Tibial artery (tissue), 4 donors: ENCODE data around the gene BASP1.
"Not testable (repeated sequence)": the region's sequence is repeated elsewhere in the genome, so short reads cannot be mapped to it uniquely, and the experiment has no call there.

Experiments
- DNase-seq, 2 donors: peaks; one replicate each; pipeline ENCODE4 v3.0.0-alpha.2; 2019
- H3K27ac ChIP-seq, 2 donors: fragments of 200-600 bp; sonication (generic) in 1 of 2; 1 replicate in 1 of 2; 2 replicates in 1 of 2; pipeline ENCODE4 v1.5.1; 2018 to 2019; ENCODE audit warnings: mild to moderate bottlenecking in 1 of 2
- H3K27me3 ChIP-seq, 2 donors: fragments of 200-600 bp; sonication (generic) in 1 of 2; one replicate each; pipeline versions ENCODE4 v1.5.1 to v1.6.0; 2016 to 2019
- H3K36me3 ChIP-seq, 3 donors: fragments of 200-600 bp; sonication (generic) in 2 of 3; one replicate each; pipeline ENCODE4 v1.5.1; 2016 to 2019; ENCODE audit warnings: mild to moderate bottlenecking in 2 of 3
- H3K4me1 ChIP-seq, 4 donors: fragments of 200-600 bp; sonication (generic) in 2 of 4; 1 replicate in 3 of 4; 2 replicates in 1 of 4; pipeline ENCODE4 v1.5.1; 2016 to 2019
- H3K4me3 ChIP-seq, 2 donors: fragments of 200-600 bp; sonication (generic) in 1 of 2; 1 replicate in 1 of 2; 2 replicates in 1 of 2; pipeline ENCODE4 v1.5.1; 2018 to 2019; ENCODE audit warnings: mild to moderate bottlenecking in 2 of 2
- H3K9me3 ChIP-seq, 3 donors: fragments of 200-600 bp; sonication (generic) in 1 of 3; one replicate each; pipeline ENCODE4 v1.5.1; 2016 to 2019
- CTCF ChIP-seq, 2 experiments: fragments of 200-600 bp in 1 of 2; fragments of 450-650 bp in 1 of 2; IDR thresholded peaks; one replicate each; pipeline ENCODE4 v1.5.1; 2017 to 2019; ENCODE audit warnings: antibody characterized with exemption in 2 of 2, mild to moderate bottlenecking in 1 of 2, moderate library complexity in 1 of 2
- intact Hi-C: fragments of 100-400 bp; cut with DNase I; formaldehyde crosslinking; loops from one replicate; pipeline ENCODE4 v1.15.0; 2023; ENCODE audit warnings: low total_unique reads

BASP1 gene

DNA sequence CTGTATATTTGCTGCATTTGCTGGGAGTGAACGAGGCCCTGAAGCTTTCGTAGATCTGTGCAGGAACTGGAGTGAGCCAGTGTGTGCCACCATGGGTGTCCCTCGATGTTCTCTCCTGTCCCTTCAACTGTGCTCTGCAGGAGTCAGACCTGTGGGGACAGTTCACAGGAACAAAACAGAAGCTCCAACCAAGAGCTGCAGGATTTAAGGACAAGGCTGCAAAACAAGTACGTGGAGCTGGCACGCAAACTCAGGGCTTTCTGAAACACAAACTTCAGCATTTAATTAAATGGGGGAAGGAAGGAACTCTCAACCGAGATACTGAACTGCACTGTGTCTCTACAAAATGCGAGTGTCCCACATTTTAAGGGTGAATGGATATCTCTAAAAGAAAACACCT, 24.2 kb downstream of the BASP1 start:
- intact Hi-C loops = no loop called here
- Histone ChIP-seq H3K36me3 (no peaks in the 10 kb centered on the region), H3K27ac (no peak overlapping the region), H3K27me3 (no peaks in the 10 kb centered on the region), H3K9me3 (no peaks in the 10 kb centered on the region), H3K4me3 (no peak overlapping the region), H3K4me1 (no peaks in the 10 kb centered on the region)
- TF ChIP-seq CTCF (IDR thresholded peaks at IDR 0.05) = no peak
- DNase-seq = no peak

DNA sequence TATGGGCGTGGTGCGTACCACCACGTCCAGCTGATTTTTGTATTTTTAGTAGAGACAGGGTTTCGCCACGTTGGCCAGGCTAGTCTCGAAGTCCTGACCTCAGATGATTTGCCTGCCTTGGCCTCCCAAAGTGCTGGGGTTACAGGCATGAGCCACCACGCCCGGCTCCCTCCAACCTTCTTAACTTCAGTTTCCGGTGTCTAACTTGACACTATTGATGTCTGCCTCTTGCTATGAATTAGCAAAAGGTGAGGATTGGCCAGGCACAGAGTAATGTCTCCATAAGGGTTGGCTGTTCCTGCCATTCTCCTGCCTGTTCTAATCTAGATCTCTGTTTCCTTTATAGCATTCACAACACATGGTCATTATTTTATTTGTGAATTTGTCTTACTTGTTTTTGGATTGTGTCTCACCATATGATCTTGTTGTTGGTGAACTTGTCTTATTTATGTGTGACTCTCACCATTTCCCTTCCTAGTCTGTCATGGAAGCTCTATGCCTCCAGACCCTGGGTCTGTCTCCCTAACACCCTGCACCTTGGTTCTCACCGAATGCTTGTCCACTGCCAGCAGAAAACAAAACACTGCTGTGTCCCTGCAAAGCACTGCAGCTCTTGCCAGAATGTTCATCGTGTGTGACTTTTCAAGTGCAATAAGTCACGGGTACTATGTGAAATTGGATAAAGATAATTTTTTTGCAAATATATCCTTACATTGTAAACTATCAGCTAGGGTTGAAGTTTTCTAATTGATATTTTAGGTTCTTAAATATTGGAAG, 26.0 kb downstream of the BASP1 start:
- Histone ChIP-seq H3K27ac (no peak overlapping the region), H3K27me3 (no peaks in the 10 kb centered on the region), H3K4me3 (no peak overlapping the region), H3K9me3 (no peaks in the 10 kb centered on the region), H3K36me3 (no peaks in the 10 kb centered on the region), H3K4me1 (peaks cover 0 to 3% (median 0%) of the 10 kb centered on the region in 4 donors)
- DNase-seq = no peak
- intact Hi-C loops = no loop called here
- no peak for TF ChIP-seq CTCF (IDR thresholded peaks at IDR 0.05)

DNA sequence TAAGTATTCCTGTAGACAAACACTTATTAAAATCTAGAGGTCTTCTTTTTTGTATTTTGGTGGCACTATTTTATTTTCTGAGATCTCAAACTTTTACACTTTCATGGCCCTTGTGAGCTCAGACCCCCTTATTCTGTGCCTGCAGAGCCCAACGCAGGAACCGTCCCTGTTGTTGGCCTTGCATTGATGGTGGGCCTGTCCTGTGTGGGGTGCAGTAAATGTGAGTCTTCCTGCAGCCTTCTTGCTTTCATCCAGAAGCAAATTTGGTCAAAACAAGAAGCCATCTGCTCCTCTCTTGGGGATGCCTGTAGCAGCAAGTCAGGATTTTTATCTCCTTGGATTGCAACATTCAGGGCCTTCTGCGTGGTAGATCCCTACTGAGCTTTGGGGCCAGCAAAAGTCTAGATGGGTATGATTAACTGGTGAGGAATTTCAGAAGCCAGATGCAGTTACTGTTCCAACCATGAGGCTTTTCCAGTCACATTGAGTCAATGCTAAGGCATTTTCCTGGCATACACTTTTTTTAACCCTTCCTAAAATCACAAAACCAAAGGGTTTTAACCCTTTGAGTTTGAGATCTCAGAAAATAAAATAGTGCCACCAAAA, 31.7 kb downstream of the BASP1 start:
- peak; percentile 24 to 41 for TF ChIP-seq CTCF (IDR thresholded peaks at IDR 0.05)
- no peak overlapping the region for H3K4me3 ChIP-seq
- peaks cover 0 to 20% (median 0%) of the 10 kb centered on the region in 4 donors for H3K4me1 ChIP-seq
- no peaks in the 10 kb centered on the region for H3K36me3 ChIP-seq
- H3K9me3 ChIP-seq = no peaks in the 10 kb centered on the region
- intact Hi-C loops = no loop called here
- peak overlapping the region in 1 of 2 donors; percentile 48 for H3K27ac ChIP-seq
- no peaks in the 10 kb centered on the region for H3K27me3 ChIP-seq
- peak; percentile 39 to 69 for DNase-seq

DNA sequence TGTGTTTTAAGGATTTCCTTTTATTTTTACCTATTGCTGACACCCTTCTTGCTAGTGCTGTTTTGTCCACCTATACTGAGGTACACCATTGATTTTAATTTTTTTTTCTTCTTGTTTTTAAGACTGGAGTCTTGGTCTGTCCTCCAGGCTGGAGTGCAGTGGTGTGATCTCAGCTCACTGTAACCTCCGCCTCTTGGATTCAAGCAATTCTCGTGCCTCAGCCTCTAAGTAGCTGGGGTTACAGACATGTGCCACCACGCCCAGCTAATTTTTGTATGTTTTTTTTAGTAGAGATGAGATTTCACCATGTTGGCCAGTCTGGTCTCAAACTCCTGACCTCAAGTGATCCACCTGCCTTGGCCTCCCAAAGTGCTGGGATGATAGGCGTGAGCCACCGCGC, 32.4 kb downstream of the BASP1 start:
- H3K27me3 ChIP-seq, DNase-seq: not testable (repeated sequence)

DNA sequence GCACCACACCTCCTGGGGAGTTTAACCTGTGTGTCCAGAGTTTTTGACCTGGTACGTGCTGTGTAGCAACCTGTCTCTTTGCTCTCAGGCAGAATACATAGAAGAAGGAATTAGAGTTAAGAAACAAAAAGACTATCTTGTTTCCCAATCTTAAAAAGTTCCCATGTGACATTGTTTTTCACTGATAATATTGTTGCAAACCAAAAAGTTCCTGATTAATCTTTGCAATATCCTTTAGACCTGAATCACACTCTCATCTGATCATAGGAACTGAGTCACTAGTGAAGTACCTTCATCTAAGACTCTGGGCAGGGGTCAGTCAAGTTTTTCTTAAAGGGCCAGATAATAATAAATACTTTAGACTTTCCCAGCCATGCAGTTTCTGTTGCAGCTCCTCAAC, 35.1 kb downstream of the BASP1 start:
- intact Hi-C loops = no loop called here
- no peaks in the 10 kb centered on the region for H3K9me3 ChIP-seq
- H3K36me3 ChIP-seq = no peaks in the 10 kb centered on the region
- no peak overlapping the region for H3K4me3 ChIP-seq
- no peak for TF ChIP-seq CTCF (IDR thresholded peaks at IDR 0.05)
- no peaks in the 10 kb centered on the region for H3K27me3 ChIP-seq
- DNase-seq = no peak
- H3K4me1 ChIP-seq = peaks cover 0 to 42% (median 2%) of the 10 kb centered on the region in 4 donors
- no peak overlapping the region for H3K27ac ChIP-seq

More for the DNA sequence above, 32.4 kb downstream of the BASP1 start:
- intact Hi-C loops, H3K36me3 ChIP-seq, H3K9me3 ChIP-seq, H3K4me3 ChIP-seq: not testable (repeated sequence)
- Histone ChIP-seq H3K27ac (peak overlapping the region in 1 of 2 donors; percentile 30), H3K4me1 (peaks cover 0 to 20% (median 0%) of the 10 kb centered on the region in 4 donors)

DNA sequence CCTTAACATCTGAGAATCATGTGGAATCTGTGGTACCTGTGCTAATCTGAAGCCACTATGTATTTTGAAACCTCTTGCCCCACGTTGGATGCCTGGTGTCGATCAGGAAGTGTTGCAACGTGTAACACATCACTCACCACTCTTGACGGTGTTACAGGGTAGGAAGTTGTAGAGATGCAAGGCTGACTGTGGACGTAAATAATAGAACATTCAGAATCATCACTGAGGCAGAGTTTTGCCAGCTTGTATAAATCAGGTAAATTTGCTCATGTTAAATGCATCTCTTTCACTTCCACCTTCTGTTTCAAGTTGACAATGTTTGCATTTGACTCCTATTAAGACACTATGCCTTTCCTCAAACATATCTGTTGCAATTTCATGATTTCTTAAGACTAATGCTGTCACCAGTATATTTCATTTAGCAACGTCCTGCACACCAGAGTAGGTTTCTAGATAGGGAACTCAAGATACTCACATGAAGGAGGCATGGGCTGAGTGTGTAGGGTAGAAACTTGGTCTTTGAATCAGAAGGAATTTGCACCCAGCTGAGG, 38.1 kb downstream of the BASP1 start:
- no peak for DNase-seq
- intact Hi-C loops = no loop called here
- Histone ChIP-seq H3K4me3 (no peak overlapping the region), H3K27ac (no peak overlapping the region), H3K9me3 (no peaks in the 10 kb centered on the region), H3K36me3 (no peaks in the 10 kb centered on the region), H3K27me3 (no peaks in the 10 kb centered on the region), H3K4me1 (peaks cover 0 to 31% (median 2%) of the 10 kb centered on the region in 4 donors)
- TF ChIP-seq CTCF (IDR thresholded peaks at IDR 0.05) = no peak
